ENCODE results near the gene PLD5. TPM values are rescaled to one million over a fixed set of nuclear protein-coding genes. Genes with fewer than 3 reads are reported as not detected.
A peak's percentile ranks its signal among the peaks of the same experiment; 100 is the strongest.

The PLD5 gene
- total RNA-seq, 1 donor = not detected

DNA sequence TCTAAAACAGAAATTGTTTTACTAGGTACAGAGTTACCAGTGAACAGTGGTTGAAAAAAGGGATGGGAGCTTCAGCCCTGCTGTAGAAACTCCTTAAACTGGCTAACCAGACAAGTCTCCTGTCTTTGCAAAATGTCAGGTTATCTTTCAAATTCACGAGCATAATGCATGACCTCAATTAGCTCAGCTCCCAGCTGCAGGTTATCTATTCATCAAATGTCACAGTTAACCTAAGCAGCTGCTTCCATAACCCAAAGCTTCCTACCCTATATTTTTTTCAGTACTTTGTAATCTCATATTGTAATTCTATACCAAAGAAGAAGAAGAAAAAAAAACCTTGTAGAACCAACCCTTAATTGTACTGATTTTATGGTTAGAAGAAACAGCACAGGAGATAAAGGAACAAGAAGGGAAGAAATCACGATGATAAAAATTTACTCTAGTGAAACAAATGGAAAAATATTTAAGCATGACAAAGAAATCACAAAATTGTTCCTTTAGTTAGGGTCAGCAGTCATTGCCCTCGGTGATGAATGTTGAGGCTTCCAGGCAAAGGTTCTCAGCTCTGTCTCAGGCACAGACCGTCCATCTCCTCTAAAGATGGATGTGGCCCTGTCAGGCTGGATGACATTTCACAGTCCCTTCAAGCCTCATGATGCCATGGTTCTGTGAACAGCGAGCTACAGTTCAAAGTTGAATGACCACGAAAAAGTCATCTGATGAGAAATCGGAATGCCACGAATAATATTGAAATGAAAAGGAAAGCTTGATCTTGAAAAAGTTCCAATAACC, 95.9 kb downstream of the PLD5 start:
- peaks cover 2% of the 10 kb centered on the region for H3K9me3 ChIP-seq (ENCODE audit: low read depth, low read length)
- DNase-seq (ENCODE audit: insufficient read length, low spot score, missing footprints) = no peak
- no peak overlapping the region for H3K4me3 ChIP-seq (ENCODE audit: insufficient read depth, low read length)
- H3K36me3 ChIP-seq (ENCODE audit: insufficient read depth, low read length) = no peaks in the 10 kb centered on the region
- H3K4me2 ChIP-seq (ENCODE audit: insufficient read depth, low read length) = no peak overlapping the region
- no peaks in the 10 kb centered on the region for H3K4me1 ChIP-seq (ENCODE audit: insufficient read depth, low read length)
- no peaks in the 10 kb centered on the region for H3K79me2 ChIP-seq (ENCODE audit: insufficient read depth, low read length)
- no peak overlapping the region for H2AFZ ChIP-seq (ENCODE audit: low read length)
- no peaks in the 10 kb centered on the region for H4K20me1 ChIP-seq (ENCODE audit: insufficient read depth, low read length)
- no peaks in the 10 kb centered on the region for H3K27me3 ChIP-seq (ENCODE audit: insufficient read depth, low read length)
- TF ChIP-seq, protein P1, sequence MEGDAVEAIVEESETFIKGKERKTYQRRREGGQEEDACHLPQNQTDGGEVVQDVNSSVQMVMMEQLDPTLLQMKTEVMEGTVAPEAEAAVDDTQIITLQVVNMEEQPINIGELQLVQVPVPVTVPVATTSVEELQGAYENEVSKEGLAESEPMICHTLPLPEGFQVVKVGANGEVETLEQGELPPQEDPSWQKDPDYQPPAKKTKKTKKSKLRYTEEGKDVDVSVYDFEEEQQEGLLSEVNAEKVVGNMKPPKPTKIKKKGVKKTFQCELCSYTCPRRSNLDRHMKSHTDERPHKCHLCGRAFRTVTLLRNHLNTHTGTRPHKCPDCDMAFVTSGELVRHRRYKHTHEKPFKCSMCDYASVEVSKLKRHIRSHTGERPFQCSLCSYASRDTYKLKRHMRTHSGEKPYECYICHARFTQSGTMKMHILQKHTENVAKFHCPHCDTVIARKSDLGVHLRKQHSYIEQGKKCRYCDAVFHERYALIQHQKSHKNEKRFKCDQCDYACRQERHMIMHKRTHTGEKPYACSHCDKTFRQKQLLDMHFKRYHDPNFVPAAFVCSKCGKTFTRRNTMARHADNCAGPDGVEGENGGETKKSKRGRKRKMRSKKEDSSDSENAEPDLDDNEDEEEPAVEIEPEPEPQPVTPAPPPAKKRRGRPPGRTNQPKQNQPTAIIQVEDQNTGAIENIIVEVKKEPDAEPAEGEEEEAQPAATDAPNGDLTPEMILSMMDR (IDR thresholded peaks at IDR 0.05; ENCODE audit: extremely low read depth, low read depth, low read length) = no peak
- H3K27ac ChIP-seq (ENCODE audit: low read depth, low read length) = no peak overlapping the region

DNA sequence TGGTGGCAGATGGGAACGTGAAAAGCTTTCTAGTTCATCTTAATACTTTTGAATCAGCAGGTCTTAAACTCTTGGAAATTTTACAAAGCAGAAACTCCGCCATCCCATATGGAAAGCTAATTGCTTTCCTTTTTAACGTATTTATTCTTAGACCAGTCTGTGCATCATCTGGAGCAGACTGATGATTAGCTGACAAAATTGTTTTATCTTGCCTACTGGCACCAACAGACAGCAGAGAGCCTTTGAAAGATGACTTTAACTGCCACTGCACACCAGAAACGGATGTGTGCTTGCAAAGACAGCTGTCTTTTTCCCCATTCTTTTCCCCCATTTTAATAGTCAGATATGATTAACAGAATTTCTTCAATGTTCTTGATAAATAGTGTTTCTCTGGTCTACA, 97.0 kb downstream of the PLD5 start:
- no peaks in the 10 kb centered on the region for H4K20me1 ChIP-seq (ENCODE audit: insufficient read depth, low read length)
- H3K9me3 ChIP-seq (ENCODE audit: low read depth, low read length) = peaks cover 2% of the 10 kb centered on the region
- no peaks in the 10 kb centered on the region for H3K79me2 ChIP-seq (ENCODE audit: insufficient read depth, low read length)
- H3K4me3 ChIP-seq (ENCODE audit: insufficient read depth, low read length) = no peak overlapping the region
- no peak overlapping the region for H3K4me2 ChIP-seq (ENCODE audit: insufficient read depth, low read length)
- H3K36me3 ChIP-seq (ENCODE audit: insufficient read depth, low read length) = no peaks in the 10 kb centered on the region
- no peak overlapping the region for H2AFZ ChIP-seq (ENCODE audit: low read length)
- no peaks in the 10 kb centered on the region for H3K27me3 ChIP-seq (ENCODE audit: insufficient read depth, low read length)
- no peaks in the 10 kb centered on the region for H3K4me1 ChIP-seq (ENCODE audit: insufficient read depth, low read length)
- TF ChIP-seq, protein P1 (IDR thresholded peaks at IDR 0.05; ENCODE audit: extremely low read depth, low read depth, low read length) = no peak
- H3K27ac ChIP-seq (ENCODE audit: low read depth, low read length) = no peak overlapping the region
- DNase-seq (ENCODE audit: insufficient read length, low spot score, missing footprints) = no peak

DNA sequence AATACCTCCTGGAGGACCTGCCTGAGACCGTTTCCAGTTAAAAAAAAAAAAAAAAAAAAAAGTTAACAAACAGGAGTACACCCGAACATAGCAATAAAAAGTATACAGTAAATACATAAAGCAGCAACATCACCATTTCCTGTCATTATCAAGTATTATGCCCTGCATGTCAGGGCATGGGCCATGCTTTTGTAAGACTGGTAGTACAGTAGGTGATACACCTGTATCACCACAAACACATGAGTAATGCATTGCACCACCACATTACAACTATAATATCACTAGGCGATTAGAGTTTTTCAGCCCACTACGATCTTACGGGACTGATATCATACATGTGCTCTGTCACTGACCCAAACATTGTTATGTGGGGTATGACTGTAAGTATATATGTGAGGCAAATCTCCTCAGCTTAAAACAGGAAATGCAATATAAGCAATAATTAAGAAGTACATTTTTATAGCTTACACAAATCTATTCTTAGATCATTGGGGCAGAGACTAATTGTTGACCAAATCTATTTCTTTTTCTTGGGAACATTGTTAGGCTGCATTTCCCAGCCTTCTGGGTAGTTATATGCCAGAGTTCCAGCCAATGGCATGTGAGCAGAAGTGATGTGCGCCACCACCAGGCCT, 98.1 kb downstream of the PLD5 start:
- no peak overlapping the region for H3K27ac ChIP-seq (ENCODE audit: low read depth, low read length)

DNA sequence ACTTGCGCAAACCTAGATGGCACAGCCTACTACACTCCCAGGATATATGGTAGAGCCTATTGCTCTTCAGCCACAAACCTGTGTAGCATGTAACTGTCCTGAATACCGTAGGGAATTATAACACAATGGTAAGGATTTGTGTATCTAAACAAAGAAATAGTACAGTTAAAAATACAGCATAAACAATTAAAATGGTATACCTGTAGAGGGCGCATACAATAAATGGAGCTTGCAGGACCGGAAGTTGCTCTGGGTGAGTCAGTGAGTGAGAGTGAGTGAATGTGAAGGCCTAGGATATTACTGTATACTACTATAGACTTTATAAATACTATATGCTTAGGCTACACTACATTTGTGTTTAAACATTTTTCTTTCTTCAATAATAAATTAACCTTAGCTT, 99.3 kb downstream of the PLD5 start:
- Histone ChIP-seq H2AFZ (ENCODE audit: low read length) (no peak overlapping the region), H3K36me3 (ENCODE audit: insufficient read depth, low read length) (no peaks in the 10 kb centered on the region), H4K20me1 (ENCODE audit: insufficient read depth, low read length) (no peaks in the 10 kb centered on the region), H3K4me2 (ENCODE audit: insufficient read depth, low read length) (no peak overlapping the region), H3K9me3 (ENCODE audit: low read depth, low read length) (no peaks in the 10 kb centered on the region), H3K27me3 (ENCODE audit: insufficient read depth, low read length) (no peaks in the 10 kb centered on the region), H3K27ac (ENCODE audit: low read depth, low read length) (no peak overlapping the region), H3K79me2 (ENCODE audit: insufficient read depth, low read length) (no peaks in the 10 kb centered on the region), H3K4me1 (ENCODE audit: insufficient read depth, low read length) (no peaks in the 10 kb centered on the region), H3K4me3 (ENCODE audit: insufficient read depth, low read length) (no peak overlapping the region)
- TF ChIP-seq, protein P1 (IDR thresholded peaks at IDR 0.05; ENCODE audit: extremely low read depth, low read depth, low read length) = no peak
- no peak for DNase-seq (ENCODE audit: insufficient read length, low spot score, missing footprints)

More for the DNA sequence above, 98.1 kb downstream of the PLD5 start:
- TF ChIP-seq, protein P1 (IDR thresholded peaks at IDR 0.05; ENCODE audit: extremely low read depth, low read depth, low read length) = no peak
- no peaks in the 10 kb centered on the region for H3K4me1 ChIP-seq (ENCODE audit: insufficient read depth, low read length)
- DNase-seq (ENCODE audit: insufficient read length, low spot score, missing footprints) = peak; percentile 8
- peaks cover 2% of the 10 kb centered on the region for H3K9me3 ChIP-seq (ENCODE audit: low read depth, low read length)
- H3K36me3 ChIP-seq (ENCODE audit: insufficient read depth, low read length) = no peaks in the 10 kb centered on the region
- H3K27me3 ChIP-seq (ENCODE audit: insufficient read depth, low read length) = no peaks in the 10 kb centered on the region
- H4K20me1 ChIP-seq (ENCODE audit: insufficient read depth, low read length) = no peaks in the 10 kb centered on the region
- H3K4me2 ChIP-seq (ENCODE audit: insufficient read depth, low read length) = no peak overlapping the region
- no peaks in the 10 kb centered on the region for H3K79me2 ChIP-seq (ENCODE audit: insufficient read depth, low read length)
- no peak overlapping the region for H3K4me3 ChIP-seq (ENCODE audit: insufficient read depth, low read length)
- H2AFZ ChIP-seq (ENCODE audit: low read length) = no peak overlapping the region

All from osteoblast (primary cell).